HG03575 (cell line): ENCODE data around the gene CEMP1.

Experiments used
- ATAC-seq: cut with Tn5 transposase; IDR thresholded peaks from one replicate; pipeline ENCODE4 v1.9.1; 2021; ENCODE audit not compliant: unreplicated experiment, insufficient number of reproducible peaks, low FRiP score; ENCODE audit errors: extremely low read depth

The CEMP1 gene

DNA sequence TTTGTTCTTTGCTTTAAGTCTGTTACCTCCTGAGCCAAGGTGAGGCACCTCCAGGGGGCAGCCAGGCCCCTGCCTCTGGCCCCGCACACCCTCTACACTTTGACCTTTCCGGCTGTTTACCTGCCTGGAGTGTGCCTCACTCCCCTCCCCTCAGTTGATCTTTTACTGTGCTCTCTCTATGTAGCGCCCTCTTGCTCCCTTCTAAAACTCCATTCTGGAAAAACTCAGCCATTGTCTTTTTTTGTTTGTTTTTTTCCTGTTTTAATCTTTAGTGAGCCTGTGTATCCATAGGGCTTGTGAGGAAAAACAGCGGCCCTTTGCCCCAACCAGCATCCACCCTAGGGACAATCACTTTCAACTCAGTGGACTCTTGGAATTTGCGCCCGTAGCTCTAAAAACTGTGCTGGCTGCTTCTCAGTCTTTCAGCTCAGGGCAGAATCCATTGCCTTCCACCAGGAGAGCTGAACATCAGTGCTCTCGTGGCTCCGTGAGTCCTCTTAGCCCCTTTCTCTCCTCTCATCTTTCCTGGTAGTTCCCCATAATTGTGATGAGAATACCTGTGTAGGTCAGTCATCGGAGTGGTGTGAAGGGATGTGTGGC lies 6.8 kb downstream of the CEMP1 start:
- no peak for ATAC-seq

GRCh38 chr16:2523801-2524231 lies 7.4 kb downstream of the CEMP1 start:
- ATAC-seq = no peak

DNA sequence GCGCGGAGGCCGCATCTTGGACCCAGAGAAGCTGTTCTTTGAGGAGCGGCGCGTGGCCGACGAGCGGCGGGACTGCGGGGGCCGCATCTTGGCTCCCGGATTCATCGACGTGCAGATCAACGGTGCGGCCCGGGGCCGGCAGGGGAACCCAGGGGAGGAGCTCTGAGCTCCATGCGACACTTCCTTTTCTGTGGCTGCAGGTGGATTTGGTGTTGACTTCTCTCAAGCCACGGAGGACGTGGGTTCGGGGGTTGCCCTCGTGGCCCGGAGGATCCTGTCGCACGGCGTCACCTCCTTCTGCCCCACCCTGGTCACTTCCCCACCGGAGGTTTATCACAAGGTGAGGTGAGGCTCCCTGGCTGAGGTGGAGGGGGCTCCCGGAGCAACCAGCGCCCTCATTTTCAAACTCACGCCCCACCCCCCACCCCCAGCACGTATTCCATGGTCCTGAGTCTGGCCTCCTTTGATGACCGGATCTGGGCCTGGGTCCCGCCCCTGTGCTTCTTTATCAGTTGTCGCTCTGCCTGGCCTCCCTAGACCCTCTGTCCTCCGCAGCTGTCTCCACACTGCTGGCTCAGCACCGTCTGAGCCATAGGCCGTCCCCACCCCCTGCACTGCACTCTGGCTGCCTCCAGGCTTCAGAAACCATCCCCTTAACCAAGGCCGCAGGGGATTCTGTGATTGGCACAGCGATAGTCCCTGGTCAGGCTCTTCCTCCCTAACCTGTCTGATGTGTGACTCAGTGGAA lies 10.2 kb downstream of the CEMP1 start:
- ATAC-seq = no peak

DNA sequence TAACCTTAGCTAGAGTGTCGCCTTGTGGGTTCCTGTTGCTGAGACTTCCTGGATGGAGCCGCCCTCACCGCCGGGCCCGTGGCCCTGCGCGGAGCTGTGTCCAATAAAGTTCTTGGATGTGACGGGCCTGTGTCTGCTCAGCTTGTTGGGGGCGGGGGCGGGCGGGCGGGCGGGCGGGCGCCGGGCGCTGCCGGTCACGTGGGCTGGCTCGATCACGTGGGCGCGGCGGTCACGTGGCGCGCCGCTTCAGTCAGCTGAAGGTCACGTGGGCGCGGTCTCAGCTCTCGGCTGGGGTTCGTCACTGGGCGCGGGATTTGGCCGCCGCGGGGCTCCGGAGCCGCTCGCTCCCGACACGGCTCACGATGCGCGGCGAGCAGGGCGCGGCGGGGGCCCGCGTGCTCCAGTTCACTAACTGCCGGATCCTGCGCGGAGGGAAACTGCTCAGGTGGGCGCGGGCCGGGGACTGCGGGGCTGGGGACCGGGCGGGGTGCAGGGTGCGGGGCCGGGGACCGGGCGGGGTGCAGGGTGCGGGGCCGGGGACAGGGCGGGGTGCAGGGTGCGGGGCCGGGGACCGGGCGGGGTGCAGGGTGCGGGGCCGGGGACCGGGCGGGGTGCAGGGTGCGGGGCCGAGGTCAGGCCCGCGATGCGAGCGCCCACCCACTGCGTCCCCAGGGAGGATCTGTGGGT lies 11.0 kb downstream of the CEMP1 start, which contains the start of gene AMDHD2:
AMDHD2 (plus strand) TSS at position 275 of the 687 bp plus-strand sequence; CDS start at position 363, 88 bp downstream.
- no peak for ATAC-seq

DNA sequence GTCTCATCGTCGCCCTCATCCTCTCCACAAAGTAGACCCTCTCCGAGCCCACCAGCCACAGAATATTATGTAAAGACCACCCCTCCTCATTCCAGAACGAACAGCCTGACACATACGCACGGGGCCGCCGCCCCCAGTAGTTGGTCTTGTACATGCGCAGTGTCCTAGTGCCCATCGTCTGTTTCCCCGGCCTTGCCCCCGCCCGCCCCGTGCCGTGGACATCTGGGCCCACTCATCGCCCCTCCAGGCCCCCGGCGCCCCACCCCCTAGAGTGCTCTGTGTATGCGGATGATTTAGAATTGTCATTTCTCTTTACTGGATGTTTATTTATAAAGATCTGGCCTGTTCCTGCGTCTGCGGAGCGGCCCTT lies 11.5 kb downstream of the CEMP1 start:
- ATAC-seq = no peak

DNA sequence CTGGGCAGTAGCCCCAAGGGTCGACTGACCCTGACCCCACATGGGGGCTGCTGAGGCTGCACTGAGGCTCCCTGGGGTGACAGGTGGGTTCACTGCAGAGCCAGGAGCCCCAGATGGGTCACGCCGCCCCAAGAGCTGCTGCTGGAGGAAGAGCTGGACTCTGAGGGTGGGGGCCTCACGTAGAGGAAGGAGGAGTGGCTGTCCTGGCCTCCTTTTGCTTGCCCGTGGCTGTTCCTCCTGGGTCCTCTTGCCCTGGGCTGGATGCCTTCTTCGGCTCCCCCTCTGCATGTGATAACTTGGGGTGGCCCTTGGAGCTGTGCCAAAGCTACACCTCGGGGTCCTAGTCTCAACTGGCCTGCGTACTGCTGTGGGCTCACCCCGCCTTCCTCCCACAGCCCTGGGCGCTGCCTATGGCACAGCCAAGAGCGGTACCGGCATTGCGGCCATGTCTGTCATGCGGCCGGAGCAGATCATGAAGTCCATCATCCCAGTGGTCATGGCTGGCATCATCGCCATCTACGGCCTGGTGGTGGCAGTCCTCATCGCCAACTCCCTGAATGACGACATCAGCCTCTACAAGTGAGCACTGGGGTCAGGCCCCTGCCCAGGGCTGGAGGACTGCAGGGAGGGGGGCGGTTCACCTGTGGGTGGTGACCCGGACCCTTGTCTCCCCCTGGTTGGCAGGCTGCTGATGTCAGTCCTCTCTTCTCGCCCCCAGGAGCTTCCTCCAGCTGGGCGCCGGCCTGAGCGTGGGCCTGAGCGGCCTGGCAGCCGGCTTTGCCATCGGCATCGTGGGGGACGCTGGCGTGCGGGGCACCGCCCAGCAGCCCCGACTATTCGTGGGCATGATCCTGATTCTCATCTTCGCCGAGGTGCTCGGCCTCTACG lies 12.1 kb downstream of the CEMP1 start:
- no peak for ATAC-seq

GRCh38 chr16:2517954-2518605 lies 13.1 kb downstream of the CEMP1 start:
- no peak for ATAC-seq

GRCh38 chr16:2516391-2517240 lies 14.6 kb downstream of the CEMP1 start:
- no peak for ATAC-seq

- no peak for ATAC-seq
These were observed 15.9 kb downstream of the CEMP1 start for GRCh38 chr16:2515180-2515851.

GRCh38 chr16:2514333-2515179 lies 16.7 kb downstream of the CEMP1 start:
- ATAC-seq = no peak

DNA sequence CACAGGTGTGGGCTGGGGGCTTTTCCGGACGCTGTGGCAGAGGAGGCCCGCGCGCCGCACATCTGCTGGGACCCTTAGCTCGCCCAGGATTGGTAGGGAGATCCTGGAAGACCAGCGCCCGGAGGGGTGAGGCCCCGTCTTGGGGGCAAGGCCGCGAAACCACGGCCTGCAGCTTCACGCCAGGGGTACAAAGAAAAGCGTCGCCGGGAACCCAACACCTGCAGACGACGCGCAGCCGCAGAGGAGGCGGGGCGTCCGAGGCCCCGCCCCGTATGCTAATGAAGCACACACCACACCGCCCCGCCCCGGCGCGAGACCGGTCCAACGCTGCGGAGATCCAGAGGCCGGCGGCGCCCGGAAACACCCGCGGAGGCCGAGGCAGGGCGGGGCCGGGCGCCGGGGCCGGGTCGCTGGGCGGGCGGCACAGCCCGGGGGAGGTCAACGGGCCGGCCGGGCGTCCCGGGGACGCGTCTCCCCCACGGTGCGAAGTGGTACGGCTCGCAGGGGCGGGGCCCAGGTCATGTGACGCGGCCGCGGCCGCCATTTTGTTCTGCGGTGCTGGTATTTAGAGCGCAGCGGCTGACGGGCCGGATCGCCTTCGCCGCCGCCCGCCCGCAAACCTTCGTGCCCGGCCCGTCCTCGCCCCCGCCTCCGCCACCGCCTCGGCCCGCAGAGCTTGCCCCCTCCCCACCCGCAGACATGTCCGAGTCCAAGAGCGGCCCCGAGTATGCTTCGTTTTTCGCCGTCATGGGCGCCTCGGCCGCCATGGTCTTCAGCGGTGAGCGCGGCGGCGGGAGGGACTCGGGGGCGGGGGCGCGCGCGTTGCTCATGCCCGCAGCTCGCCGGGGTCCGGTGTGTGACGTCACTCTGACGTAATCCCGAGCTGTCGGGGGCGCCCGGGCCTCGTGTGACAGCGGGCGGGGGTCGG lies 17.5 kb downstream of the CEMP1 start, which contains the start of gene ATP6V0C:
ATP6V0C (plus strand) TSS at position 548 of the 928 bp plus-strand sequence; CDS start at position 700, 152 bp downstream.
- ATAC-seq = no peak

GRCh38 chr16:2512735-2513404 lies 18.3 kb downstream of the CEMP1 start:
- no peak for ATAC-seq

GRCh38 chr16:2511996-2512734 lies 19.0 kb downstream of the CEMP1 start:
- no peak for ATAC-seq

DNA sequence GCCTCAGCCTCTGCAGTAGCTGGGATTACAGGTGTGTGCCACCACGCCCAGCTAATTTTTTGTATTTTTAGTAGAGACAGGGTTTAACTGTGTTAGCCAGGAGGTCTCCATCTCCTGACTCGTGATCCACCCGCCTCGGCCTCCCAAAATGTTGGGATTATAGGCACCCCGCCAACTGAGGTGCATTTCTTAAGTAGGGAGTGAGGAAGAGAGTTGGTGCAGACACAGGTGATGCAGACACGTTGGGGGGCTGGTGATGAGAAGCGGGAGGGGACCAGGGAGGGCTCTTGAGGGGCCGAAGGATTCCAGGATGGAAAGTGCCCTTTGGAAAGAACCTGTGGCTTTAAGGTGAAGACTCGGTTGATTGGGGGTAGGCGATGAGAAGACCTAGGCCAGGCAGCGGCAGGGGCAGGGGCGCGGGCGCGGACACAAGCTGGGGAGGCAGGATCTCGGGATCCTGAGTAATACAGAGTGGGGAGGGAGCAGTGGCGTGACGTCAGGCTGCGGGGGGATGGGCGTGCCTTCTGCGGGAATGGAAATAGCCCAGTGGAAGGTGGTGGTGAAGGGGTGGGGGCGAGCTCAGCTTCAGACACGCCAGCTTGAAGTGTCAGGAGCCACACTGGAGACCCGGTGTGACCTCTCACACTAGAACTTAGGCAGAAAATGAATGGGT lies 19.9 kb downstream of the CEMP1 start:
- no peak for ATAC-seq
